IPS DF 6.9 (cell line): ENCODE measurements around the gene CPS1.

ENCODE experiments used
- DNase-seq: peaks from one replicate; pipeline ENCODE4 v3.0.0-alpha.2; 2013; ENCODE audit warnings: low read depth, low spot score
- H3K27ac ChIP-seq: one replicate; pipeline ENCODE4 v1.5.1; 2013; ENCODE audit warnings: low read length, control low read depth
- H3K27me3 ChIP-seq: 2 replicates; pipeline ENCODE4 v1.6.1; 2013; ENCODE audit warnings: mild to moderate bottlenecking, low read length; ENCODE audit not compliant: control insufficient read depth, insufficient read depth
- H3K36me3 ChIP-seq: 2 replicates; pipeline ENCODE4 v1.6.1; 2013; ENCODE audit warnings: low read length; ENCODE audit not compliant: control insufficient read depth, insufficient read depth
- H3K4me1 ChIP-seq: 2 replicates; pipeline ENCODE4 v1.6.1; 2013; ENCODE audit warnings: low read length; ENCODE audit not compliant: control insufficient read depth, insufficient read depth
- H3K4me3 ChIP-seq: 2 replicates; pipeline ENCODE4 v1.5.1; 2013; ENCODE audit warnings: mild to moderate bottlenecking, low read length
- H3K9me3 ChIP-seq: 2 replicates; pipeline ENCODE4 v1.6.1; 2013; ENCODE audit warnings: low read length, inconsistent platforms; ENCODE audit not compliant: control insufficient read depth, insufficient read depth
- WGBS: extraction: QIAGEN DNeasy Blood & Tissue Kit; methylation state at CpG from one replicate; pipeline ENCODE4 v1.1.7; 2013; ENCODE audit warnings: mixed read lengths, missing lambda C conversion rate; ENCODE audit not compliant: insufficient read length, insufficient coverage; 5-methylcytosine and 5-hydroxymethylcytosine counted together

Gene CPS1

GRCh38 chr2:210533389-210533788 is 23.0 kb upstream of the CPS1 start:
- no peaks in the 10 kb centered on the region; the same call in 1 of the 2 replicates for H3K4me1 ChIP-seq
- WGBS, result no CpG with 5 or more reads among the region's 2 CpGs
- no peaks in the 10 kb centered on the region for H3K9me3 ChIP-seq
- H3K4me3 ChIP-seq, result no peak overlapping the region
- no peak for DNase-seq
- H3K27ac ChIP-seq, result no peak overlapping the region
- H3K27me3 ChIP-seq, result no peaks in the 10 kb centered on the region
- H3K36me3 ChIP-seq, result no peaks in the 10 kb centered on the region

- Histone ChIP-seq H3K36me3 (no peaks in the 10 kb centered on the region), H3K27ac (no peak overlapping the region), H3K4me3 (no peak overlapping the region), H3K27me3 (no peaks in the 10 kb centered on the region), H3K4me1 (no peaks in the 10 kb centered on the region; the same call in 1 of the 2 replicates), H3K9me3 (no peaks in the 10 kb centered on the region)
- WGBS, result no CpG with 5 or more reads among the region's 1 CpG
- DNase-seq, result no peak
Observed at GRCh38 chr2:210534879-210535278, 21.5 kb upstream of the CPS1 start.

GRCh38 chr2:210536973-210537650 is 19.3 kb upstream of the CPS1 start:
- Histone ChIP-seq H3K27ac (no peak overlapping the region), H3K4me1 (no peaks in the 10 kb centered on the region; the same call in 1 of the 2 replicates), H3K4me3 (no peak overlapping the region), H3K9me3 (no peaks in the 10 kb centered on the region), H3K27me3 (no peaks in the 10 kb centered on the region), H3K36me3 (no peaks in the 10 kb centered on the region)
- no peak for DNase-seq
- no CpG with 5 or more reads among the region's 2 CpGs for WGBS

GRCh38 chr2:210539035-210539434 is 17.4 kb upstream of the CPS1 start:
- H3K36me3 ChIP-seq, result no peaks in the 10 kb centered on the region
- WGBS, result no CpG with 5 or more reads among the region's 2 CpGs
- H3K9me3 ChIP-seq, result no peaks in the 10 kb centered on the region
- H3K4me3 ChIP-seq, result no peak overlapping the region
- no peaks in the 10 kb centered on the region for H3K27me3 ChIP-seq
- H3K27ac ChIP-seq, result no peak overlapping the region
- H3K4me1 ChIP-seq, result no peaks in the 10 kb centered on the region; the same call in 1 of the 2 replicates
- no peak for DNase-seq

- H3K36me3 ChIP-seq, result no peaks in the 10 kb centered on the region
- no CpG with 5 or more reads among the region's 5 CpGs for WGBS
- H3K9me3 ChIP-seq, result no peaks in the 10 kb centered on the region
- no peak overlapping the region for H3K4me3 ChIP-seq
- H3K4me1 ChIP-seq, result no peaks in the 10 kb centered on the region; the same call in 1 of the 2 replicates
- no peak overlapping the region for H3K27ac ChIP-seq
- DNase-seq, result no peak
- H3K27me3 ChIP-seq, result no peaks in the 10 kb centered on the region
Observed at GRCh38 chr2:210539578-210540416, 16.6 kb upstream of the CPS1 start.

- no CpG with 5 or more reads among the region's 4 CpGs for WGBS
- H3K4me1 ChIP-seq, result no peaks in the 10 kb centered on the region; the same call in 1 of the 2 replicates
- H3K36me3 ChIP-seq, result no peaks in the 10 kb centered on the region
- H3K27me3 ChIP-seq, result no peaks in the 10 kb centered on the region
- H3K27ac ChIP-seq, result no peak overlapping the region
- no peak overlapping the region for H3K4me3 ChIP-seq
- no peak for DNase-seq
- no peaks in the 10 kb centered on the region for H3K9me3 ChIP-seq
Observed at GRCh38 chr2:210540471-210540870, 15.9 kb upstream of the CPS1 start.

- Histone ChIP-seq H3K4me3 (no peak overlapping the region), H3K27me3 (no peaks in the 10 kb centered on the region), H3K9me3 (no peaks in the 10 kb centered on the region), H3K4me1 (no peaks in the 10 kb centered on the region; the same call in 1 of the 2 replicates), H3K27ac (no peak overlapping the region), H3K36me3 (no peaks in the 10 kb centered on the region)
- WGBS, result no CpG with 5 or more reads among the region's 2 CpGs
- no peak for DNase-seq
Observed at GRCh38 chr2:210540900-210541289, 15.5 kb upstream of the CPS1 start.

- H3K4me3 ChIP-seq, result no peak overlapping the region
- no peak for DNase-seq
- H3K9me3 ChIP-seq, result no peaks in the 10 kb centered on the region
- no peak overlapping the region for H3K27ac ChIP-seq
- H3K36me3 ChIP-seq, result no peaks in the 10 kb centered on the region
- H3K4me1 ChIP-seq, result no peaks in the 10 kb centered on the region; the same call in 1 of the 2 replicates
- no peaks in the 10 kb centered on the region for H3K27me3 ChIP-seq
- no CpG with 5 or more reads among the region's 3 CpGs for WGBS
Observed at GRCh38 chr2:210541290-210541902, 15.0 kb upstream of the CPS1 start.

GRCh38 chr2:210544007-210544590 is 12.3 kb upstream of the CPS1 start:
- no CpG with 5 or more reads among the region's 3 CpGs for WGBS
- H3K4me3 ChIP-seq, result no peak overlapping the region
- no peaks in the 10 kb centered on the region; the same call in 1 of the 2 replicates for H3K4me1 ChIP-seq
- no peaks in the 10 kb centered on the region for H3K27me3 ChIP-seq
- DNase-seq, result no peak
- H3K9me3 ChIP-seq, result no peaks in the 10 kb centered on the region
- H3K27ac ChIP-seq, result no peak overlapping the region
- H3K36me3 ChIP-seq, result no peaks in the 10 kb centered on the region

- Histone ChIP-seq H3K27ac (no peak overlapping the region), H3K4me1 (no peaks in the 10 kb centered on the region; the same call in 1 of the 2 replicates), H3K4me3 (no peak overlapping the region), H3K36me3 (no peaks in the 10 kb centered on the region), H3K27me3 (no peaks in the 10 kb centered on the region), H3K9me3 (no peaks in the 10 kb centered on the region)
- WGBS, result 100% methylated on average over 1 of the region's 4 CpGs
- no peak for DNase-seq
Observed at GRCh38 chr2:210544831-210545230, 11.6 kb upstream of the CPS1 start.
